NCI-H2227 treated with DMSO at 0.1 percent for 48 hours (cell line): ENCODE data around the gene KCNQ5.

Source experiments
- DNase-seq: peaks from one replicate; lab custom pipeline; 2025; lab: John Stamatoyannopoulos, UW

KCNQ5 gene

DNA sequence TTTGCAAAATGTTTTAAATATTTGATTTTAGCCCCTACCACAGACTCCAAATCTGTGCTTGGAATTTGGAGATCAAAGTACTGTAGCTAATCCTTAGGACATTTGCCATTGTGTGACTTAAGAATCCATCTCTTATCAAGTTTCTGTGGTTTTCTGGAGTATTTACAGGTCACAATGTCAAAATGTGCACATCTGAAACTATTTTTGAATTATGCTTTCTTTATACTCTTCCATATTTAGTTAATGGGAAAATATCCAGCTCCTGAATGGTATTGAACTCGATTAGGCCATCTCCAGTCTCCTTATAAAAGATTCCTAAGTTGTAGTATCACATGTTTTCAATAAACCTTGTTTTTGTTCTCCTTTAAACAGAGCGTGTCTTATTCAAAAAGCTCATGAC lies 441.0 kb downstream of the KCNQ5 start:
- no peak for DNase-seq

GRCh38 chr6:73064266-73064665 lies 442.4 kb downstream of the KCNQ5 start:
- no peak for DNase-seq

GRCh38 chr6:73073238-73073637 lies 451.4 kb downstream of the KCNQ5 start:
- no peak for DNase-seq

GRCh38 chr6:73074175-73074574 lies 452.3 kb downstream of the KCNQ5 start:
- DNase-seq = no peak

- no peak for DNase-seq
Observed at GRCh38 chr6:73076211-73076954, 454.5 kb downstream of the KCNQ5 start.

- no peak for DNase-seq
Observed at GRCh38 chr6:73078333-73078862, 456.5 kb downstream of the KCNQ5 start.

DNA sequence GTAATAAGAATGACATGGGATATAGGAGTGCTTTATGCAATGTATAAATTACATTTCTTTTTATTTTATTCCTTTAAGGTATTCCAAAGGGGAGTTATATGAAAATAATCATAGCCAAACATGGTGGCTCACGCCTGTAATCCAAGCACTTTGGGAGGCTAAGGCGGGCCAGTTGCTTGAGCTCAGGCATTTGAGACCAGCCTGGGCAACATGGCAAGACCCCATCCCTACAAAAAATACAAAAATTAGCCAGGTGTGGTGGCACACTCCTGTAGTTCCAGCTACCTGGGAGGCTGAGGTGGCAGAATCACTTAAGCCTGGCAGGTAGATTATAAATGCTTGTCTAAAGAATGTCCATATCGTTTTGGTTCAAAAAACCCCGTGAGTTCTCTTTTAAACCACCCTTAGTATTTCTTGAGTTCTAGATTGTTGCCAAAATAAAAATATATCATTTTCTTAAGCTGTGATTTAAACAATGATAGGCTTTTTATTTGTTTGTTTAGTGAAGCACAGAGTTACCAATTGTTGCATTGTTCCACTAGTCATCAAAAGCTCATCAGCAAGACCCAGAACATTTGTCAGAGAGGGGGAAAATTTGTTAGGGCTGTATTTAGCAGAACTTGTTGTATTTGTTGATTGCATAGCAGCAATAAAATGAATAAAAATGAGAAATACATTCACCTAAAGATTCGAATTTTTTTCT lies 457.2 kb downstream of the KCNQ5 start:
- no peak for DNase-seq

DNA sequence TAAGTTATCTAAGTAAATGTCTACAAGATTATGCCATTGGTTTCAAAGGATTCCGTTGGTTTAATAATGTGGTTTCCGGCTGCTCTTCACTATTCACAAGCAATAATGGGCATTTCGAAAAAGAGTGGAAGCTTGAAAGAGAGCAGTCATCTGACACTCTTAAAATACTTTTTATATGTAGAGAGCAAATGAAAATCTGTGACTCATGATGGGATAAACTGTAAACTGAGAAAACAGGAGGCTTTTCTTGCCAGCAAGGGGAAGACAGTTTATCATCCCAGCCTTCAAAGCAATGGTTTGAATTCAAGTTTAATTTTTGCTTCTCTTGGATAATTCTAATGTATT lies 457.7 kb downstream of the KCNQ5 start:
- DNase-seq = no peak

DNA sequence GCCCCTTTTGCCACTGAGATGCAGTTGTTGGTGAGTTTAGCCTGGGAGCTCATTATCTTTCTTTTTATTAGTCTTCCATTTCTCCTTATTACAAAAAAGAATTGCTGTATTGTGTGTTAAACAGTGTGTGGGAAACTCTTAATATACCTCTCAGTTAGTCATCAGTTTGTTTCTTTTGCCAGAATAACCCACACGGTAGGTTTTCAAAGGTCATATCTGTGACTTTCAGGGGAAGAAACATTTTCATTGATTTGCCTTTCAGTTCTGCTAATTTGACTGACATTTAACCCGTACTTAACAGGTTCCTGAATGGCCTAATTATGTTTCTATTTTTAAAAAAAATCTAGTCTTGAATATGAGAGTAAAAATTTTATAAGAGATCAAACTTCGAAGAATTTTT lies 458.1 kb downstream of the KCNQ5 start:
- no peak for DNase-seq

GRCh38 chr6:73081955-73082354 lies 460.1 kb downstream of the KCNQ5 start:
- no peak for DNase-seq

DNA sequence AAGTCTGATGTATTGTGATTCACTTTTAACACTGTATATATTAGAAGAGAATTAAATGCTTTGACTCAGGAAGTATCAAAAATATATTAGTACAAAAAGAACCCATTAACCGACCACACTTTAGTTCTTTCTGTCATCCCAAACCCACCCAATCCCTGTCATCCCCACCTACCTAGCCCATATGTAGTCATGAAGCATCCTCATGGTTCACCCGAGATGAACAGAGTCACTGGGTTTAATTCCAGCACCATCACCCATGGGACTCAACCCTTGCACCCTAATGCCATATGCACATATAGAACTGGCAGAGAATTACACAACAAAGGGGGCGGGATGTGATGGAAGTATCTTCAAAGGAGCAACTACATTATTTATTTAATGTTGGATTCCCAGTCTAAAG lies 462.0 kb downstream of the KCNQ5 start:
- DNase-seq = no peak

DNA sequence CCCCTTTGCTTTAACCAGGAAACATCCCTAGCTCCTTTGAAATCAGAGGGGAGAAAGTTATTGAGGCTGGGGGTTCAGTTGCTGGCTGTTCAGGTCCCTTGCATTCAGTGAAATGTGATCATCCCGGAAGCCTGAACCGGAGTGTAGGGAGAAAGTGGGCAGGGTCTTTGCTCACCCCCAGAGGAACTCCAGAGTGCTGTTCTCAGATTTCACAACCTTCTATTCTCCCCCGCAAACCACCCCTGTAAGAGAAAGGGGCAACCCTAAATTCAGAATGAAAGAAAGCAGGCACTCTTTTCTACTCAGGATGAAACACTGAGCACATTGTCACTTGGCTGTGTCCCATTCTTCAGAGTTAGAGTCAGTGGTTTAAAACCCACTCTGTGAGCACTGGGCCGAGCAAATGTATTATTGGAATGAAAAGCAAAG lies 463.6 kb downstream of the KCNQ5 start:
- DNase-seq = no peak

- no peak for DNase-seq
Observed at GRCh38 chr6:73086726-73087125, 464.9 kb downstream of the KCNQ5 start.

GRCh38 chr6:73088138-73088813 lies 466.4 kb downstream of the KCNQ5 start:
- no peak for DNase-seq

DNA sequence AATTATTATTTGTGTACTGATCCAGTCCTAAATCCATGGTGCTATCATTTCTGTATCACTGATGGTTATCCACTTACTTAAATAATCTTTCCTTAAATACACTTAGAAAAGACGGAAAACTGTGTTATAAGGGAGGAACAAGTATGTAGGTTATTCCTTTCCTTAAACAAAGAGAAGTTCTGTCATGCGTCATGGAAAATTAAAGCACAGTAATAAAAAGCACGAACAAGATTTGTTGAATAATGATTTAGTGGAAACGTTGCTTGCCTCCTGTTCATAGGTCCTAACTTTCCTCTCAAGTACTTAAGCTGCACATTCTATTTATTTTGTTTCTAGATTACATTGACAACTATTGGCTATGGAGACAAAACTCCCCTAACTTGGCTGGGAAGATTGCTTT lies 483.1 kb downstream of the KCNQ5 start:
- DNase-seq = peak; percentile 10

GRCh38 chr6:73107016-73107415 lies 485.2 kb downstream of the KCNQ5 start:
- DNase-seq = no peak

DNA sequence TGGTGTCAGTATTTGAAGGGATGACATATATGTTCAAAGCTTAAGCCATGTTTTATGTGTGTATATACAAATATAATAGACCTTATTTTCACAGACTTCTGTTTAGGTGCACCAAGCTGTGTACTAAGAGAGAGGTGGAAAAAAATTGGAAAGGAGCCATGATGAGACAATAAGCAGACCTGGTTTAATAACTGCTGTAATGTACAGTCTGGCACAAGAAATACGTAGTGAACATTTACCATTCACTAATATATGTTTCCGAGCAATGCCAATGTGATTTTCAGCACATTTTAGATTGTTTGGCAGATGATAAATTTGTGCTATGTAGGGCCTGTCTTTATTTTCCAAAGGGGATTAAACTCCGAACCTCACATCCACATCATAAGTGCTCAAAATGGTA lies 487.1 kb downstream of the KCNQ5 start:
- DNase-seq = no peak

DNA sequence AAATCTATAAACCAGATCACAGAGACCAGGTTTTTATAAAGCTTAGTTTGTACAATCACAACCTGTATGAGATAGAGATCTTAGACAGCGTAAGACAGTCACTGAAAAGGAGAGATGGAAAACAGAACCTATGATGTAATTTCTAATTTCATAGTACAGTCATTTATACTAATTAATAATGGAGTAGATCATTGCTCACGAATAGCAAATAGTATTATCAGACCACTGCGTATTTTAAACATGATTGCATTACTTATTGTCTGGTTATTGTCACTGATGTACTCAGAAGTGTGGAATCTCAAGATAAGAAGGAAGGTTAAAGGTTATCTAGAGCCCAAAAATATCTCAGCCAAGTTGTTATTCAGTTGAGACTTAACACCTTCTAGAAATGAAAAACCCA lies 487.8 kb downstream of the KCNQ5 start:
- DNase-seq = no peak

DNA sequence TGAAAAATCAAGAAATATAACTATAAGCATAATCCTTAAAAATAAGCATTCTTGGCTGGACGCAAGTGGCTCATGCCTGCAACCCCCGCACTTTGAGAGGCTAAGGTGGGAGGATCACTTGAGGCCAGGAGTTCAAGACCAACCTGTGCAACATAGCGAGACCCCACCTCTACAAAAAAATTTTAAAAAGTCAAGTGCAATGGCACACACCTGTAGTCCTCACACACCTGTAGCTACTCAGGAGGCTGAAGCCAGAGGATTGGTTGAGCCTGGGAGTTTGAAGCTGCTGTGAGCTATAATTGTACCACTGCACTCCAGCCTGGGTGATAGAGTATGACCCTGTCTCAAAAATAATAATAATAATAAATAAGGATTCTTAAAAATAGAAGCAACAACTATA lies 494.5 kb downstream of the KCNQ5 start:
- no peak for DNase-seq

- no peak for DNase-seq
Observed at GRCh38 chr6:73121421-73121993, 499.6 kb downstream of the KCNQ5 start.

- no peak for DNase-seq
Observed at GRCh38 chr6:73123632-73124329, 501.9 kb downstream of the KCNQ5 start.
